ENCODE measurements around the gene RNF166. TPM values are rescaled to one million over a fixed set of nuclear protein-coding genes. Genes with fewer than 3 reads are reported as not detected.
A peak's percentile ranks its signal among the peaks of the same experiment; 100 is the strongest.

Gene RNF166
- polyA plus RNA-seq, 6 donors from 2014 or later, result 28.0 to 42.5 (median 33.0) TPM

DNA sequence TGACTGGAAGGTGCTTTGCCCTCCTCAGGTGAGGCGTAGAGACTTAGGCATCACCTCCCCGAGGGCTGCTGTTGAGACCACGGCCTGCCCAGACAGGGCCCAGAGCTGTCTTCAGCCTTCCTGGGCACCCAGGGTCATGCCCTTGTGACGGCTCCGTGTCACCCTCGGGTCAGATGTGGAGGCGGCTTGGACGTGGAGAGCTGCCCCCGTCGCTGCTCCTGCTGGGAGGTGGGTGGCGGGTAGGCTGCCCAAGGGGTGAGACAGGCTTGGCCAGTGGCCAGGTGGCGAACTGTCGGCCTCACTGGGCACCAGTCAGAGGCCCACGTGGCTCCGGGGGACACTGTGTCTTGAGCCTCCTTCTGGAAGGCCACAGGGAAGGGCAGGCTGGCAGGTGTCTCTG lies 11.0 kb downstream of the RNF166 start:
- Mint-ChIP-seq H3K4me1 (peaks cover 22 to 42% (median 40%) of the 10 kb centered on the region in 3 donors), H3K36me3 (no peaks in the 10 kb centered on the region), H3K27ac (no peak overlapping the region), H3K27me3 (no peaks in the 10 kb centered on the region), H3K4me3 (peak overlapping the region in 1 of 8 donors; percentile 9), H3K9me3 (no peaks in the 10 kb centered on the region)
- no peak for DNase-seq
- no peak for ATAC-seq (ENCODE audit: low read depth in 2 of 2)

GRCh38 chr16:88694221-88695087 lies 11.8 kb downstream of the RNF166 start:
- H3K4me1 Mint-ChIP-seq, result peaks cover 15 to 37% (median 33%) of the 10 kb centered on the region in 3 donors
- no peak for ATAC-seq (ENCODE audit: low read depth in 2 of 2)
- no peak for DNase-seq
- no peaks in the 10 kb centered on the region for H3K9me3 Mint-ChIP-seq
- no peaks in the 10 kb centered on the region for H3K27me3 Mint-ChIP-seq
- peak overlapping the region in 2 of 8 donors; percentile 28 to 31 for H3K4me3 Mint-ChIP-seq
- no peaks in the 10 kb centered on the region for H3K36me3 Mint-ChIP-seq
- peak overlapping the region in 1 of 6 donors; percentile 34 for H3K27ac Mint-ChIP-seq

GRCh38 chr16:88693420-88694177 lies 12.6 kb downstream of the RNF166 start:
- no peaks in the 10 kb centered on the region for H3K36me3 Mint-ChIP-seq
- no peak for ATAC-seq (ENCODE audit: low read depth in 2 of 2)
- peaks cover 15 to 37% (median 33%) of the 10 kb centered on the region in 3 donors for H3K4me1 Mint-ChIP-seq
- no peak overlapping the region for H3K4me3 Mint-ChIP-seq
- H3K9me3 Mint-ChIP-seq, result no peaks in the 10 kb centered on the region
- no peak for DNase-seq
- no peaks in the 10 kb centered on the region for H3K27me3 Mint-ChIP-seq
- H3K27ac Mint-ChIP-seq, result no peak overlapping the region

DNA sequence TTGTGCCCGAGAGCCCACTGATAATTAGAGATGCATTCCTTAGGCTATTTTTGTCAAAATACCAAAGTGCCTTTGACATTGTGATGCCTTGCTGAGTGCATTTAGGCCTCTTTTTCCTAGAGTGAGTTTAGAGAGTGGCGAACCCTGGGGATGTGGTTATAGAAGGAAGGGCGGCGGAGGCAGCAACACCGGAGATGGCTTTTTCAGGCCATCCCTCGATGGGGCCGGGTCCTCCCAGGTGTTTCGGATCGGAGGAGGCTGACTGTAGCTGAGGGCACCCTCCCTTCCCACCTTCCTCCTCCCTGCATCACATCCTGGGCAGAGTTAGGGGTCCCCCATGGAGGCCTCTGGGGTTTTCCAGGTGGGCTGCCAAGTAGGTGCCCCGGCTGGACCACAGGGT lies 13.3 kb downstream of the RNF166 start:
- peak overlapping the region in 3 of 8 donors; percentile 12 to 79 (median 52) for H3K4me3 Mint-ChIP-seq
- DNase-seq (no peak), ATAC-seq (ENCODE audit: low read depth in 2 of 2) (no peak)

DNA sequence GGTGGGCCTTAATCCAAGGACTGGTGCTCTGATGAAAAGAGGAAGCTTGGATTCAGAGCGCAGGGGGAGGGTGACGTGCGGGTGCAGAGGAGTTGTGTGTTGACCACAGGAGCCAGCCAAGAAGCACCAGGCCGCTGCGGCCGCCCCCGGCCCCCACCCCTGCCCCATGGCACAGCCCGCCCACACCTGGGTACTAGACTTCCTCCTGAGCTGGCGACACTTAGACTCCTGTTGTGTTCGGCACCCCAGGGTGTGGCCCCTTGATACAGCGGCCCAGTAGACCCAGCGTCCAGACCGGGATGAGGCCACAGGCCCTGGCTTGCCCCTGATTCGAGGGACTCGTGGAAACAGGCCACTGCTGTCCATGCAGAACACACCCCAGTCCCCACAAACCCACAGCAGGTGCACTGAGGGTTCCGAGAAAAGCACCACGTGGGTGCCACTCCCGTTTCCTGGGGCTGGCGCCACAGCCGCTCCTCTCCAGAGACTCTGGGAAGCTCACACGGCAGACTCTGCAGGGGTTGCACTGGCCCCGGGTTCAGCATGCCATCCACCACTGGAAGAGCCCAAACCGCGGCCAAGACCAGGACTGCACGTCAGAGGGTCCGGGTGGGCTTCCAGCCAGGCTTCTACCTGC lies 14.2 kb downstream of the RNF166 start:
- DNase-seq, result peak; percentile 44
- H3K4me1 Mint-ChIP-seq, result peaks cover 15 to 31% (median 29%) of the 10 kb centered on the region in 3 donors

More for the DNA sequence above, 13.3 kb downstream of the RNF166 start:
- Mint-ChIP-seq H3K9me3 (no peaks in the 10 kb centered on the region), H3K36me3 (no peaks in the 10 kb centered on the region), H3K27me3 (no peaks in the 10 kb centered on the region), H3K27ac (no peak overlapping the region), H3K4me1 (peaks cover 15 to 33% (median 33%) of the 10 kb centered on the region in 3 donors)

DNA sequence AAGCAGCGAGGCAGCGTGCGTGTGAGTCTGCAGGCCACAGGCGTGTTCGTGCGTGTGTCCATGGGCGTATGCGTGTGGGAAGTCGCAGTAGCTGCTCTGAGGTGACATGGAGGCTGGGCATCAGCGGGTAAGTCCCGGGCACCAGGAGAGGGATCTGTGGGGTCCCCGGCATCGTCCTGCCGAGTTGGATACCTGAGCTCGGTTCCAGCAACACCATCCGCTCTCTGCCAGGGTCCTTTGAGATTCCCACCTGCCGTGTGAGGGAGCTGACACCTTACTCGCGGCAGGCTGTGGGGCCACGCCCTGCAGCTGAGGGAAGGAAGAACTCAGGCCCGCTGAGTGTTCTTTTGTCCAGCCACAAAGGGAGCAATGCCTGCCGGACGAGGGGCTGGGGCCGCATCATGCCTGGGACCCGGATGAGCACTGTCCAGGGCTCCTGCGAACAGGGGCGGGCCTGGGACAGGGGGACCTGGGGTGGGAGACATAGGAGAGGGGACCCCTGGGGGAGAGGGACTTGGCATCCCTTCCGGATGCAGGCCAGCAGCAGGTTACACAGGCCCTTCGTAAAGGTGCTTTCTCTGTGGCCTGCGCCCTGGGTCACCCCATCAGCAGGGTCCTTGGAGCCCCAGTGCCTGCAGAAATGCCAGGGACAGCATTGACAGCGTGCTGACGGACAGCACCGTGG lies 14.9 kb downstream of the RNF166 start:
- peak in 1 of 2 donors; percentile 3 for ATAC-seq (ENCODE audit: low read depth in 2 of 2)
- Mint-ChIP-seq H3K36me3 (no peaks in the 10 kb centered on the region), H3K9me3 (no peaks in the 10 kb centered on the region), H3K4me1 (peaks cover 15 to 31% (median 29%) of the 10 kb centered on the region in 3 donors), H3K27me3 (no peaks in the 10 kb centered on the region), H3K27ac (peak overlapping the region in 2 of 6 donors; percentile 62 to 65), H3K4me3 (peak overlapping the region in 5 of 8 donors; percentile 21 to 52 (median 42))
- DNase-seq, result no peak

More for the DNA sequence above, 14.2 kb downstream of the RNF166 start:
- Mint-ChIP-seq H3K27ac (peak overlapping the region in 3 of 6 donors; percentile 26 to 90 (median 77)), H3K9me3 (no peaks in the 10 kb centered on the region), H3K36me3 (no peaks in the 10 kb centered on the region), H3K4me3 (peak overlapping the region in 7 of 8 donors; percentile 36 to 84 (median 61)), H3K27me3 (no peaks in the 10 kb centered on the region)
- ATAC-seq (ENCODE audit: low read depth in 2 of 2), result peak; percentile 70 to 74

DNA sequence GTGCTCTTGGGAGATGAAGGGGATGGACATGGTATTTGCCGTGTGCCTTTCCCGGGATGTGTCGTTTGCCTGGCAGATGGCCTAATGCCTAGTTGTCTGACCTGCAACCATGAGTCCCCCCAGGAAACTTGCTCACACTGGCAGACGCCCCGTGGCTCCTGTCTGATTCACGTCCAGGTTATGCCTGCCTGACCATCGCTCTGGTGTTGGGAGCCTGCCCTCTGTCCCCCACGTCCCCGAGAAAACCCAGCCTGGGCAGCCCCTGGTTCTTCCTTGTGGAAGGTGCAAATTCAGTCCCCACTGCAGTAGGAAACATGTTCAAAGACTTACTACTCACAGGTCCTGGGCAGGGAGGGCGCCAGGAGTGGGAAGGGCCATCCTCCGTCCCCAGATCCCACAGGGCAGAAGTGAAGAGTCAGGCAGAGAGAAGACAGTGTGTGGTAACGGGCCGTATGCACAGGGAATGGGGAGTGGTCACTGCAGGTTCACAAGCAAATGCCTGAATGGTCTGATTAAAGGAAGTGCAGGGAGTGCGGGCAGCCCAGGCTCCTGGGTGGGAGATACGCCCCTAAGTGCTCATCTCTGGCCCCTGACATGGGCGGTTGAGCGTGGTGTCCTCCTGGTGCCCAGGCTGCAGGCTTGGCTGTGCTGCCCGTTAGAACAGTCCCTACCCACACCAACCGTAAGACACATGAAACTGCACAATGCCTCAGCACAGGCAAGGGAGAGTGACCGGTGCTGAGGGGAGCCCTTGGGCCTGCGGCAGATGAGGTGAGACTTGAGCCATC lies 15.7 kb downstream of the RNF166 start:
- Mint-ChIP-seq H3K4me3 (peak overlapping the region in 5 of 8 donors; percentile 29 to 76 (median 43)), H3K27ac (peak overlapping the region in 2 of 6 donors; percentile 15 to 65), H3K4me1 (peaks cover 15 to 31% (median 29%) of the 10 kb centered on the region in 3 donors), H3K27me3 (no peaks in the 10 kb centered on the region), H3K9me3 (no peaks in the 10 kb centered on the region), H3K36me3 (no peaks in the 10 kb centered on the region)
- DNase-seq (no peak), ATAC-seq (ENCODE audit: low read depth in 2 of 2) (no peak)

- peak overlapping the region in 5 of 8 donors; percentile 15 to 74 (median 42) for H3K4me3 Mint-ChIP-seq
- peak overlapping the region in 3 of 6 donors; percentile 53 to 81 (median 72) for H3K27ac Mint-ChIP-seq
- H3K4me1 Mint-ChIP-seq, result peaks cover 16 to 54% (median 43%) of the 10 kb centered on the region in 3 donors
- H3K36me3 Mint-ChIP-seq, result no peaks in the 10 kb centered on the region
- ATAC-seq (ENCODE audit: low read depth in 2 of 2) (no peak), DNase-seq (no peak)
- no peaks in the 10 kb centered on the region for H3K9me3 Mint-ChIP-seq
- no peaks in the 10 kb centered on the region for H3K27me3 Mint-ChIP-seq
These were observed 18.0 kb downstream of the RNF166 start for GRCh38 chr16:88688013-88688778.

DNA sequence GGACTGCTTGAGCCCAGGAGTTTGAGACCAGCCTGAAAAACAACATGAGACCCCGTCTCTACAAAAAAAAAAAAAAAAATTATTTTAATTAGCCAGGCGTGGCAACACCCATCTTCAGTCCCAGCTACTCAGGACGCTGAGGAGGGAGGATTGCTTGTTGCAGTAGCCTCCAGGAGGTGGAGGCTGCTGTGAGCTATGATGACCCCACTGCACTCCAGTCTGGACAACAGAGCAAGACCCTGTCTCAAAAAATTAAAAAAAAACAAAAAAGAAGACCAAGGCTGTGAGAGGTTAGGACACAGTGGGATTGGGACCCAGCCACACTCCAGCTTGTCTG lies 18.6 kb downstream of the RNF166 start:
- no peak overlapping the region for H3K27ac Mint-ChIP-seq
- peaks cover 16 to 54% (median 39%) of the 10 kb centered on the region in 3 donors for H3K4me1 Mint-ChIP-seq
- ATAC-seq (ENCODE audit: low read depth in 2 of 2), result no peak

GRCh38 chr16:88687254-88687576 lies 19.0 kb downstream of the RNF166 start:
- Mint-ChIP-seq H3K4me3 (peak overlapping the region in 7 of 8 donors; percentile 15 to 83 (median 75)), H3K27me3 (no peaks in the 10 kb centered on the region), H3K9me3 (no peaks in the 10 kb centered on the region), H3K4me1 (peaks cover 20 to 53% (median 39%) of the 10 kb centered on the region in 3 donors), H3K27ac (no peak overlapping the region), H3K36me3 (no peaks in the 10 kb centered on the region)
- no peak for DNase-seq
- no peak for ATAC-seq (ENCODE audit: low read depth in 2 of 2)

More for the DNA sequence above, 18.6 kb downstream of the RNF166 start:
- Mint-ChIP-seq H3K9me3 (no peaks in the 10 kb centered on the region), H3K27me3 (no peaks in the 10 kb centered on the region), H3K36me3 (no peaks in the 10 kb centered on the region), H3K4me3 (peak overlapping the region in 4 of 8 donors; percentile 39 to 74 (median 68))
- DNase-seq, result no peak

DNA sequence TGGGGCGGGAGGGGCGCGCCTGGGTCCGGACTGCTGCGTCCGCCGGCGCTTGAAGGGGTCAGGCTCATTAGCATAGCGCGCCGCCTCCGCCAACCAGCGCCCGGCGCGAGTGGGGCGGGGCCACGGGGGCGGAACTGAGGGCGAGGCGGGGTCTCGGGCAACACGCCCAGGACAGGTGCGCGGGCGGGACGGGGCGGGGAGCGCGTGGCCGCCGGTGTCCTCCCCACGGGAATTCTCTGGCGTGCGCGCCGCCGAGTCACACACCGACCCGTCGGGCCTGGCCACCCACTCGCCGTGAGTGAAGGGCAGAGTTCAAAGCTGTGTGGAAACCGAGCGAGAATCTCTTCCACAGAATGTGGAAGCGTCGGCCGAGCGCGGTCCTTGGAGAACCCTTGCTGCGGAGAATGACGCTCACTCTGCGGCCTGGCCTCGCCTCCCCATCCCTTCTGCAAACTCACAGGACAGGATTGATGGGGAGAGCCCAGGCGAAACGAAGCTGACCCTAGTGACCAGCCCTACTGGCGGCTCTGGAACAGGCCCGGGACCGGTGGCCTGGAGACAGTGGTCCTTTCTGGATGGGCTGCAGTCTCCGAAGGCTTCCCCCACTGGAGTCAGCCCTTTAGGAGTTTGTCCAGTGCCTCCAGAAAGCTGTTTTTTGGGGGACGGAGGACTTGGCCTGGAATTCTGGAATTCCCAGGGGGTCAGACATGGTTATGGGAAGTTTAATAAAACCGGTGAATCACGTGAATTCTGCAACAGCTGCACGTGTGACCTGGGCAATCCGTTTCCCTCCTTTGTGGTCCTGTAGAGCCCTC lies 19.6 kb downstream of the RNF166 start, which contains the start of gene SNAI3:
TSS of gene SNAI3 (minus strand) at position 69 of the 815 bp plus-strand sequence. CDS start 101 bp downstream, outside the sequence.
- DNase-seq, result peak; percentile 90
- H3K36me3 Mint-ChIP-seq, result no peaks in the 10 kb centered on the region
- H3K27ac Mint-ChIP-seq, result peak within 1 kb of the TSS in 2 of 6 donors; percentile 53 to 88
- H3K27me3 Mint-ChIP-seq, result no peaks in the 10 kb centered on the region
- H3K4me3 Mint-ChIP-seq, result peak within 1 kb of the TSS; percentile 77 to 94 (median 85)
- peak; percentile 66 to 67 for ATAC-seq (ENCODE audit: low read depth in 2 of 2)
- no peaks in the 10 kb centered on the region for H3K9me3 Mint-ChIP-seq
- peaks cover 22 to 53% (median 39%) of the 10 kb centered on the region in 3 donors for H3K4me1 Mint-ChIP-seq

Measured in naive B cell (primary cell).